ENCODE measurements around the gene PSMG3.

GRCh38 chr7:1533255-1533546 lies 36.6 kb downstream of the PSMG3 start:
- TF ChIP-seq CTCF (conservative IDR thresholded peaks at IDR 0.05; ENCODE audit: low read depth in 2 of 2) (no peak), EZH2 (IDR thresholded peaks at IDR 0.05; ENCODE audit: low read depth, unreplicated experiment) (no peak), POLR2AphosphoS5 (IDR thresholded peaks at IDR 0.05; ENCODE audit: low read depth) (no peak), JUNB (IDR thresholded peaks at IDR 0.05; ENCODE audit: unreplicated experiment) (no peak), REST (IDR thresholded peaks at IDR 0.05; ENCODE audit: unreplicated experiment) (no peak), CREB1 (CRISPR knock-in tag; IDR thresholded peaks at IDR 0.05; ENCODE audit: low read depth) (no peak), EZH2phosphoT487 (IDR thresholded peaks at IDR 0.05; ENCODE audit: unreplicated experiment) (no peak), ZNF462 (CRISPR knock-in tag; IDR thresholded peaks at IDR 0.05) (no peak), STAT1 (IDR thresholded peaks at IDR 0.05; ENCODE audit: unreplicated experiment) (no peak), ETS1 (IDR thresholded peaks at IDR 0.05) (no peak), ZNF331 (CRISPR knock-in tag; IDR thresholded peaks at IDR 0.05; ENCODE audit: low read depth) (no peak)
